Caco-2 (cell line): ENCODE measurements around the gene VIT. TPM values are rescaled to one million over a fixed set of nuclear protein-coding genes. Genes with fewer than 3 reads are reported as not detected.
A peak's percentile ranks its signal among the peaks of the same experiment; 100 is the strongest.

Experiments used
- BruUV-seq: library from RNA; stranded (reverse); fragments of 400-500 nt; replicated peaks from 2 replicates; lab custom pipeline; 2021; lab: Mats Ljungman, UMichigan
- CTCF ChIA-PET: fragments of 300-600 bp; sonication (Branson Sonifier 250); formaldehyde crosslinking; loops from one replicate; lab custom pipeline; 2022; ENCODE audit warnings: antibody characterized with exemption; lab: Charles Lee
- POLR2A ChIA-PET: fragments of 300-600 bp; sonication (Branson Sonifier 250); formaldehyde crosslinking; loops from one replicate; lab custom pipeline; 2022; ENCODE audit warnings: antibody characterized with exemption; lab: Charles Lee
- DNase-seq, 2 experiments: peaks; one replicate each; pipeline versions ENCODE4 v3.0.0 to v3.0.0-alpha.2; 2020 to 2022
- H3K27me3 ChIP-seq: replicated peaks from 2 replicates; pipeline ENCODE4 v1.6.0; 2011; ENCODE audit warnings: low read length; ENCODE audit not compliant: control insufficient read depth, insufficient read depth
- H3K36me3 ChIP-seq: 2 replicates; pipeline ENCODE4 v1.5.1; 2011; ENCODE audit warnings: low read length; ENCODE audit not compliant: control insufficient read depth, insufficient read depth
- H3K4me1 ChIP-seq: fragments of 250-450 bp; sonication (Bioruptor Pico); 2 replicates; pipeline ENCODE4 v1.5.1; 2020; ENCODE audit warnings: mild to moderate bottlenecking
- H3K4me3 ChIP-seq: 2 replicates; pipeline ENCODE4 v1.5.1; 2011; ENCODE audit warnings: low read depth, mild to moderate bottlenecking, control low read depth, low read length
- H3K9me3 ChIP-seq: fragments of 250-450 bp; sonication (Bioruptor Pico); 2 replicates; pipeline ENCODE4 v1.5.1; 2020; ENCODE audit warnings: mild to moderate bottlenecking, moderate library complexity
- H3K27ac Mint-ChIP-seq: one replicate; pipeline ENCODE4 v1.8.0; 2022; ENCODE audit warnings: mixed read lengths; ENCODE audit not compliant: unreplicated experiment
- H3K27me3 Mint-ChIP-seq: one replicate; pipeline ENCODE4 v1.8.0; 2022; ENCODE audit warnings: mixed read lengths; ENCODE audit not compliant: insufficient read depth, unreplicated experiment
- H3K36me3 Mint-ChIP-seq: one replicate; pipeline ENCODE4 v1.8.0; 2022; ENCODE audit warnings: mild to moderate bottlenecking, mixed read lengths; ENCODE audit not compliant: insufficient read depth, unreplicated experiment
- H3K4me1 Mint-ChIP-seq: one replicate; pipeline ENCODE4 v1.8.0; 2022; ENCODE audit warnings: low read depth, mixed read lengths; ENCODE audit not compliant: unreplicated experiment
- H3K4me3 Mint-ChIP-seq: one replicate; pipeline ENCODE4 v1.8.0; 2022; ENCODE audit warnings: mild to moderate bottlenecking, moderate library complexity, mixed read lengths; ENCODE audit not compliant: unreplicated experiment
- H3K9me3 Mint-ChIP-seq: one replicate; pipeline ENCODE4 v1.8.0; 2022; ENCODE audit warnings: mixed read lengths; ENCODE audit not compliant: unreplicated experiment
- intact Hi-C: fragments of 100-400 bp; cut with micrococcal nuclease; formaldehyde crosslinking; loops from one replicate; pipeline ENCODE4 v1.10.0; 2022; ENCODE audit not compliant: unreplicated experiment
- total RNA-seq: library from RNA; stranded (reverse); gene quantifications from 2 replicates; pipeline ENCODE4 v1.2.3, GENCODE V29; 2022
- TF ChIP-seq, protein P1 (sequence below), 2 experiments: fragments of 200-600 bp in 1 of 2; IDR thresholded peaks; 1 replicate in 1 of 2; 2 replicates in 1 of 2; pipeline versions ENCODE4 v1.5.1 to v1.8.0; 2011 to 2022; ENCODE audit warnings: antibody characterized with exemption in 1 of 2, control low read depth in 1 of 2, inconsistent platforms in 1 of 2, low read depth in 1 of 2, low read length in 1 of 2, mild to moderate bottlenecking in 1 of 2, moderate library complexity in 1 of 2; ENCODE audit not compliant: insufficient read depth in 1 of 2, severe bottlenecking in 1 of 2, unreplicated experiment in 1 of 2

The VIT gene
- total RNA-seq, 1 experiment from 2014 or later = 1.2 TPM

- Histone ChIP-seq H3K4me3 (no peak overlapping the region), H3K4me1 (peaks cover 52% of the 10 kb centered on the region), H3K9me3 (no peaks in the 10 kb centered on the region), H3K27me3 (no peaks in the 10 kb centered on the region), H3K36me3 (no peaks in the 10 kb centered on the region)
- Mint-ChIP-seq H3K9me3 (no peaks in the 10 kb centered on the region), H3K4me3 (no peak overlapping the region), H3K27me3 (no peaks in the 10 kb centered on the region), H3K27ac (peak overlapping the region; percentile 65), H3K36me3 (peaks cover 8% of the 10 kb centered on the region), H3K4me1 (peaks cover 26% of the 10 kb centered on the region)
- CTCF ChIA-PET = interaction anchor here (0.8 to 1.7 kb wide), 6 partner anchors 8 to 306 kb away, joined by 3 to 5 read pairs (median 3); partner anchors contain the start of gene FEZ2
- peak; percentile 84 to 91 for DNase-seq
- no TSS peak for BruUV-seq
- POLR2A ChIA-PET = interaction anchor here (0.6 to 1.3 kb wide), 7 partner anchors 8 to 174 kb away, joined by 3 to 13 read pairs (median 3); partner anchors contain the start of gene FEZ2
- intact Hi-C loops = loop anchor here (1.0 to 5.0 kb wide), 8 partner anchors 8 to 381 kb away; no protein-coding TSS in a partner anchor
- TF ChIP-seq, protein P1, sequence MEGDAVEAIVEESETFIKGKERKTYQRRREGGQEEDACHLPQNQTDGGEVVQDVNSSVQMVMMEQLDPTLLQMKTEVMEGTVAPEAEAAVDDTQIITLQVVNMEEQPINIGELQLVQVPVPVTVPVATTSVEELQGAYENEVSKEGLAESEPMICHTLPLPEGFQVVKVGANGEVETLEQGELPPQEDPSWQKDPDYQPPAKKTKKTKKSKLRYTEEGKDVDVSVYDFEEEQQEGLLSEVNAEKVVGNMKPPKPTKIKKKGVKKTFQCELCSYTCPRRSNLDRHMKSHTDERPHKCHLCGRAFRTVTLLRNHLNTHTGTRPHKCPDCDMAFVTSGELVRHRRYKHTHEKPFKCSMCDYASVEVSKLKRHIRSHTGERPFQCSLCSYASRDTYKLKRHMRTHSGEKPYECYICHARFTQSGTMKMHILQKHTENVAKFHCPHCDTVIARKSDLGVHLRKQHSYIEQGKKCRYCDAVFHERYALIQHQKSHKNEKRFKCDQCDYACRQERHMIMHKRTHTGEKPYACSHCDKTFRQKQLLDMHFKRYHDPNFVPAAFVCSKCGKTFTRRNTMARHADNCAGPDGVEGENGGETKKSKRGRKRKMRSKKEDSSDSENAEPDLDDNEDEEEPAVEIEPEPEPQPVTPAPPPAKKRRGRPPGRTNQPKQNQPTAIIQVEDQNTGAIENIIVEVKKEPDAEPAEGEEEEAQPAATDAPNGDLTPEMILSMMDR (IDR thresholded peaks at IDR 0.05; ENCODE audit: insufficient read depth in 1 of 2, low read depth in 1 of 2, low read length in 1 of 2, severe bottlenecking in 1 of 2, unreplicated experiment in 1 of 2) = no peak
These were observed 38.2 kb upstream of the VIT start for GRCh38 chr2:36658277-36658748.

DNA sequence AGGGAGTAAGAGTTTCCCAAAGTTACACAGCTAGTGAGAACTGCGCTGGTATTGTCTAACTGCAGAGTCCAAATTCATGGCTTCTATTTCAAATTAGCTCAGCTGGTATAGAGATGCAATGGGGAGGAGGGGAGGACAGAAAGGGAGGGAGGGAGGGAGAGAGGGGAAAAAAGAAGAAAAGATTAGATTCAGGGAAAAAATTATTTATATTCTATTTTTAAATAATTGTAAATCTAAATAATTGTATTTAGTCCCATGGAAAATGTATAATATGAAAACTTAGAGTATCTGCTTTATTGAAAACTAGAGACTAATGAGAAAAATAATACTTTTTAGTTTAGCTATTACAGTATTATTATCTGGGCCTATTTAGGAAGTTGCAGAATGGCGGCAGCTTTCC, 37.3 kb upstream of the VIT start:
- intact Hi-C loops = loop anchor here (2.0 to 5.0 kb wide), 2 partner anchors 42 to 382 kb away; no protein-coding TSS in a partner anchor
- Histone ChIP-seq H3K9me3 (no peaks in the 10 kb centered on the region), H3K4me3 (no peak overlapping the region), H3K27me3 (no peaks in the 10 kb centered on the region), H3K36me3 (no peaks in the 10 kb centered on the region), H3K4me1 (peaks cover 50% of the 10 kb centered on the region)
- DNase-seq = no peak
- Mint-ChIP-seq H3K27me3 (no peaks in the 10 kb centered on the region), H3K27ac (peak overlapping the region; percentile 65), H3K9me3 (no peaks in the 10 kb centered on the region), H3K36me3 (peaks cover 8% of the 10 kb centered on the region), H3K4me1 (peaks cover 20% of the 10 kb centered on the region), H3K4me3 (no peak overlapping the region)
- BruUV-seq = no TSS peak
- ChIA-PET POLR2A (interaction anchor here (1.3 kb wide), 1 partner anchor 9 kb away, joined by 13 read pairs; no protein-coding TSS in a partner anchor), CTCF (interaction anchor here (0.9 to 1.7 kb wide), 4 partner anchors 9 to 307 kb away, joined by 3 to 4 read pairs (median 3); no protein-coding TSS in a partner anchor)
- TF ChIP-seq, protein P1 (IDR thresholded peaks at IDR 0.05; ENCODE audit: insufficient read depth in 1 of 2, low read depth in 1 of 2, low read length in 1 of 2, severe bottlenecking in 1 of 2, unreplicated experiment in 1 of 2) = no peak

GRCh38 chr2:36659872-36660312, 36.6 kb upstream of the VIT start:
- no peaks in the 10 kb centered on the region for H3K27me3 Mint-ChIP-seq
- H3K4me3 Mint-ChIP-seq = no peak overlapping the region
- intact Hi-C loops = loop anchor here (2.0 to 5.0 kb wide), 3 partner anchors 43 to 688 kb away; no protein-coding TSS in a partner anchor

More at GRCh38 chr2:36659872-36660312, 36.6 kb upstream of the VIT start:
- Mint-ChIP-seq H3K9me3 (no peaks in the 10 kb centered on the region), H3K4me1 (peaks cover 19% of the 10 kb centered on the region), H3K36me3 (peaks cover 8% of the 10 kb centered on the region), H3K27ac (peak overlapping the region; percentile 65)
- Histone ChIP-seq H3K4me3 (no peak overlapping the region), H3K27me3 (no peaks in the 10 kb centered on the region), H3K36me3 (no peaks in the 10 kb centered on the region), H3K4me1 (peaks cover 45% of the 10 kb centered on the region), H3K9me3 (no peaks in the 10 kb centered on the region)
- CTCF ChIA-PET = interaction anchor here (1.3 kb wide), 1 partner anchor 307 kb away, joined by 3 read pairs; no protein-coding TSS in a partner anchor
- no TSS peak for BruUV-seq
- no peak for DNase-seq
- POLR2A ChIA-PET = no interaction called here
- TF ChIP-seq, protein P1 (IDR thresholded peaks at IDR 0.05; ENCODE audit: insufficient read depth in 1 of 2, low read depth in 1 of 2, low read length in 1 of 2, severe bottlenecking in 1 of 2, unreplicated experiment in 1 of 2) = no peak
